K562 (cell line): ENCODE data around the gene MCC. TPM values are rescaled to one million over a fixed set of nuclear protein-coding genes. Genes with fewer than 3 reads are reported as not detected.

Experiments
- ATAC-seq: fragments of 200-7000 bp; cut with Tn5 transposase; 3 replicates; pipeline ENCODE4 v1.9.1; 2020; ENCODE audit warnings: moderate library complexity
- BruUV-seq: library from RNA; stranded (reverse); fragments of 400-500 nt; replicated peaks from 2 replicates; lab custom pipeline; 2021; lab: Mats Ljungman, UMichigan
- CTCF ChIA-PET: fragments of 300-600 bp; formaldehyde crosslinking; extraction: SDS; loops from one replicate; lab custom pipeline; 2021; ENCODE audit warnings: low intra/inter-chr PET ratio; lab: Yijun Ruan, JAX
- POLR2A ChIA-PET: fragments of 300-600, 350-650 bp; sonication (Branson Sonifier 250); formaldehyde crosslinking; extraction: SDS; loops from one replicate; lab custom pipeline; 2021; ENCODE audit warnings: antibody characterized with exemption, inconsistent platforms; lab: Yijun Ruan, JAX
- DNase-seq, 4 experiments: peaks; one replicate each; pipeline versions ENCODE4 v3.0.0 to v3.0.0-alpha.2; 2011 to 2018; ENCODE audit warnings: low spot score in 3 of 4, mixed read lengths in 3 of 4; ENCODE audit errors: extremely low read depth in 1 of 4
- FAIRE-seq: peaks from 2 replicates; lab custom pipeline; 2011; peaks lifted over from hg19 to GRCh38; lab: Jason Lieb, UNC
- H2AFZ ChIP-seq: 2 replicates; pipeline ENCODE4 v1.6.0; 2011; ENCODE audit warnings: low read depth, low read length, control low read depth, inconsistent platforms
- H3K27ac ChIP-seq: fragments of 200-600 bp; 3 replicates; pipeline ENCODE4 v1.8.0; 2011; ENCODE audit warnings: low read depth, mild to moderate bottlenecking, control low read depth, inconsistent platforms, low read length, moderate library complexity, mixed read lengths; ENCODE audit errors: extremely low read depth
- H3K27me3 ChIP-seq, 2 experiments: fragments of 300-600 bp in 1 of 2; 2 replicates in 1 of 2; 3 replicates in 1 of 2; pipeline versions ENCODE4 v1.6.0 to v1.8.0; 2011; ENCODE audit warnings: inconsistent platforms in 2 of 2, low read length in 2 of 2, mild to moderate bottlenecking in 1 of 2, mixed read lengths in 1 of 2, moderate library complexity in 1 of 2; ENCODE audit not compliant: control insufficient read depth in 2 of 2, insufficient read depth in 2 of 2
- H3K36me3 ChIP-seq: fragments of 300-600 bp; 3 replicates; pipeline ENCODE4 v1.8.0; 2011; ENCODE audit warnings: mild to moderate bottlenecking, low read length, inconsistent platforms; ENCODE audit not compliant: control insufficient read depth, insufficient read depth
- H3K4me1 ChIP-seq, 2 experiments: fragments of 200-600 bp in 1 of 2; replicated peaks in 1 of 2; 2 replicates in 1 of 2; 3 replicates in 1 of 2; pipeline versions ENCODE4 v1.5.1 to v1.8.0; 2011; ENCODE audit warnings: inconsistent platforms in 2 of 2, low read length in 2 of 2, mild to moderate bottlenecking in 1 of 2, mixed read lengths in 1 of 2, moderate library complexity in 1 of 2; ENCODE audit not compliant: control insufficient read depth in 2 of 2, insufficient read depth in 2 of 2
- H3K4me2 ChIP-seq: 2 replicates; pipeline ENCODE4 v1.6.1; 2011; ENCODE audit warnings: low read length, control low read depth, inconsistent platforms, mixed read lengths; ENCODE audit not compliant: insufficient read depth
- H3K4me3 ChIP-seq: fragments of 200-600 bp; sonication (generic), shearing (Covaris generic); 2 replicates; pipeline ENCODE4 v1.5.1; 2016; ENCODE audit warnings: control low read depth, inconsistent platforms
- H3K79me2 ChIP-seq: fragments of 200-600 bp; 3 replicates; pipeline ENCODE4 v1.8.0; 2011; ENCODE audit warnings: low read length, inconsistent platforms; ENCODE audit not compliant: control insufficient read depth, insufficient read depth
- H3K9ac ChIP-seq, 2 experiments: 2 replicates each; pipeline versions ENCODE4 v1.6.0 to v1.6.1; 2011; ENCODE audit warnings: low read depth in 2 of 2, low read length in 2 of 2, control low read depth in 1 of 2, inconsistent platforms in 1 of 2, mild to moderate bottlenecking in 1 of 2, mixed read lengths in 1 of 2; ENCODE audit not compliant: insufficient read depth in 1 of 2
- H3K9me1 ChIP-seq: one replicate; pipeline ENCODE4 v1.6.0; 2011; ENCODE audit warnings: inconsistent platforms, mild to moderate bottlenecking, low read length, moderate library complexity; ENCODE audit not compliant: control insufficient read depth, insufficient read depth
- H3K9me3 ChIP-seq: replicated peaks from 2 replicates; pipeline ENCODE4 v1.5.1; 2011; ENCODE audit warnings: low read depth, low read length, inconsistent platforms; ENCODE audit not compliant: control insufficient read depth, insufficient read depth
- H4K20me1 ChIP-seq: replicated peaks from 2 replicates; pipeline ENCODE4 v1.6.1; 2011; ENCODE audit warnings: low read length, inconsistent platforms, mixed read lengths; ENCODE audit not compliant: control insufficient read depth, insufficient read depth
- BRD4 ChIP-seq: fragments of 200-600 bp; sonication (generic); IDR thresholded peaks from 2 replicates; pipeline ENCODE4 v1.6.1; 2017; ENCODE audit warnings: inconsistent platforms
- POLR2A ChIP-seq: fragments of 450-650 bp; conservative IDR thresholded peaks from 2 replicates; pipeline ENCODE4 v1.6.1; 2016
- POLR2G ChIP-seq: fragments of 200-400 bp; formaldehyde crosslinking; IDR thresholded peaks from 2 replicates; pipeline ENCODE4 v1.6.1; 2017; ENCODE audit warnings: low read depth, mild to moderate bottlenecking, antibody characterized with exemption, low read length, moderate library complexity
- SIN3A ChIP-seq, 2 experiments: fragments of 150-350 bp in 1 of 2; IDR thresholded peaks; 2 replicates each; pipeline ENCODE4 v1.6.1; 2011 to 2016; ENCODE audit warnings: borderline replicate concordance in 2 of 2, low read depth in 2 of 2, low read length in 2 of 2, mild to moderate bottlenecking in 2 of 2, moderate library complexity in 2 of 2; ENCODE audit not compliant: control insufficient read depth in 1 of 2
- SIN3B ChIP-seq: fragments of 450-650 bp; IDR thresholded peaks from 2 replicates; pipeline ENCODE4 v1.6.1; 2017; ENCODE audit warnings: low read depth, mild to moderate bottlenecking, moderate library complexity
- XRCC3 ChIP-seq: fragments of 450-650 bp; IDR thresholded peaks from 2 replicates; pipeline ENCODE4 v1.6.1; 2017; ENCODE audit warnings: mild to moderate bottlenecking, moderate library complexity
- WGBS: fragments of 100-300 bp; shearing (Covaris generic); methylation state at CpG from one replicate; pipeline ENCODE4 v1.1.6; 2016; ENCODE audit warnings: low coverage, mixed read lengths; ENCODE audit not compliant: insufficient coverage; ENCODE audit errors: missing lambda C conversion rate; 5-methylcytosine and 5-hydroxymethylcytosine counted together
- in situ Hi-C: fragments of 300-500 bp; cut with MboI; formaldehyde crosslinking; loops from 4 replicates; pipeline ENCODE4 v1.15.0; 2018; ENCODE audit warnings: inconsistent platforms, mixed read lengths
- intact Hi-C: fragments of 100-400 bp; cut with micrococcal nuclease; formaldehyde crosslinking; loops from 2 replicates; pipeline ENCODE4 v1.14.2; 2022
- polyA plus RNA-seq, 8 experiments: library from polyadenylated mRNA; depleted of rRNA in 4 of 8; stranded (reverse) in 5 of 8; unstranded in 3 of 8; fragments of >200 nt; fragmentation: Nextera tagmentation in 2 of 8; fragmentation: Illumina TruSeq in 1 of 8; extraction: Ambion mirVana in 2 of 8; extraction: Trizol in 1 of 8; gene quantifications; 2 replicates each; pipeline versions ENCODE4 v1.2.1 to v1.2.3, GENCODE V29; 2011 to 2014; ENCODE audit warnings: inconsistent platforms in 1 of 8, missing spikeins in 1 of 8
- total RNA-seq, 7 experiments: library from RNA; depleted of rRNA in 6 of 7; stranded (reverse); fragments of >200 nt in 6 of 7; fragmentation: Illumina TruSeq in 2 of 7; extraction: Trizol in 2 of 7; gene quantifications; 2 replicates each; pipeline versions ENCODE4 v1.2.1 to v1.2.3, GENCODE V29; 2011 to 2021; ENCODE audit warnings: low replicate concordance in 1 of 7

The MCC gene
- total and polyA plus RNA-seq, 9 of the 15 experiments (the other 6 are each of a cell fraction or from before 2014, with no cell fraction given): 0.04 to 0.24 (median 0.06) TPM; not detected in 1

DNA sequence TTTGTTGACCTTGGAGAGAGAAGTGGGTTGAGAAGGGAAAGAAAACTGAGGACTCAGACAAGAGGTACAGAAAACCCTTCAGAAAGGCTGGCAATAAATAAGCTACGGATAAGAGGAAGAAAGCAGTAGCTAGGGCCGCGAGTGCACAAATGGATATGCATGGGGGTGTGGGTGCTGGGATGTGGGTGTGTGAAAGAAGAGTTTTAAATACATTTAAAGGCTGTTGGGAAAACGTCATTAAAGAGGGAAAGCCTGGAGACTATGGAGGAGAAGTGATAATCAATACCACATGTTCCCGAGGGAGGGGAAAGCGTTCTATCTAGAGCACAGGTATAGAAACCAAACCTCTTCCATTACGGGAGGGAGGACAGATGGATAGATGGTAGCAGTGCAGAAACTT, 230.7 kb downstream of the MCC start:
- H3K9ac ChIP-seq: no peak overlapping the region
- H2AFZ ChIP-seq: no peak overlapping the region
- FAIRE-seq: no peak
- 0% methylated on average over 6 of the region's 7 CpGs for WGBS
- intact Hi-C loops (no loop called here), in situ Hi-C loops (no loop called here)
- H3K9me3 ChIP-seq: no peaks in the 10 kb centered on the region
- no TSS peak for BruUV-seq
- no peak for DNase-seq
- H3K27me3 ChIP-seq: peaks cover 0 to 9% of the 10 kb centered on the region in 2 experiments; a peak in 1 of 5 replicates
- no peaks in the 10 kb centered on the region for H3K36me3 ChIP-seq
- no peaks in the 10 kb centered on the region for H4K20me1 ChIP-seq
- peaks cover 3% of the 10 kb centered on the region for H3K9me1 ChIP-seq
- TF ChIP-seq BRD4 (no peak), XRCC3 (no peak), POLR2A (no peak), SIN3A (IDR thresholded peaks at IDR 0.05; ENCODE audit: borderline replicate concordance in 2 of 2, control insufficient read depth in 1 of 2, low read depth in 2 of 2, low read length in 2 of 2) (no peak), POLR2G (no peak), SIN3B (no peak)
- no peak overlapping the region for H3K4me2 ChIP-seq
- no peak for ATAC-seq
- H3K4me1 ChIP-seq: no peaks in the 10 kb centered on the region
- POLR2A ChIA-PET: interaction anchor here (0.6 kb wide), 1 partner anchor 55 kb away, joined by 3 read pairs; no protein-coding TSS in a partner anchor
- no peaks in the 10 kb centered on the region for H3K79me2 ChIP-seq
- H3K27ac ChIP-seq: no peak overlapping the region
- no peak overlapping the region for H3K4me3 ChIP-seq
- CTCF ChIA-PET: no interaction called here
